ENCODE results near the gene RUNX2.

DNA sequence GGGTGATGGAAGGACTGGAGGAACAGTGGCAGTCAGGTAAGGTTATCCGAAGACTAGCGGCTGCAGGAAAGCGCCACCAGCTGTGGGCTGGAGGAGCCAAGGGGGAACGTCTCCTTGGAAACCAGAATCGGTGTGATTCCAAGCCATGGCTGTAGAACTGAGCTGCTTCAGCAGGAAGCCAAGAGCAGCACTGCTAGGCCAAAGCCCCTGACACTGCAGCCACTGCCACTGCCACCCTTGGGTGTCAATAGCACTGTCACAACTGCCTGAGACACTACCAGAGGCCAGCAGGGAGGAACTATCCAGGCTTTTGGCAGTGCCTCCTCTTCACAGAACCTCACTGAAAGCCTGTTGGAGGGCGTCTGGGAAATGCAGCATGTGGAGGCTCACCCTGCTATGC, 339.2 kb downstream of the RUNX2 start:
- TF ChIP-seq, protein P1, sequence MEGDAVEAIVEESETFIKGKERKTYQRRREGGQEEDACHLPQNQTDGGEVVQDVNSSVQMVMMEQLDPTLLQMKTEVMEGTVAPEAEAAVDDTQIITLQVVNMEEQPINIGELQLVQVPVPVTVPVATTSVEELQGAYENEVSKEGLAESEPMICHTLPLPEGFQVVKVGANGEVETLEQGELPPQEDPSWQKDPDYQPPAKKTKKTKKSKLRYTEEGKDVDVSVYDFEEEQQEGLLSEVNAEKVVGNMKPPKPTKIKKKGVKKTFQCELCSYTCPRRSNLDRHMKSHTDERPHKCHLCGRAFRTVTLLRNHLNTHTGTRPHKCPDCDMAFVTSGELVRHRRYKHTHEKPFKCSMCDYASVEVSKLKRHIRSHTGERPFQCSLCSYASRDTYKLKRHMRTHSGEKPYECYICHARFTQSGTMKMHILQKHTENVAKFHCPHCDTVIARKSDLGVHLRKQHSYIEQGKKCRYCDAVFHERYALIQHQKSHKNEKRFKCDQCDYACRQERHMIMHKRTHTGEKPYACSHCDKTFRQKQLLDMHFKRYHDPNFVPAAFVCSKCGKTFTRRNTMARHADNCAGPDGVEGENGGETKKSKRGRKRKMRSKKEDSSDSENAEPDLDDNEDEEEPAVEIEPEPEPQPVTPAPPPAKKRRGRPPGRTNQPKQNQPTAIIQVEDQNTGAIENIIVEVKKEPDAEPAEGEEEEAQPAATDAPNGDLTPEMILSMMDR (IDR thresholded peaks at IDR 0.05): no peak
- TF ChIP-seq POLR2A (IDR thresholded peaks at IDR 0.05): no peak

Data from uterus (tissue), 2 donors.